GM12891 (cell line): ENCODE results near the gene BCL2L13.

Source experiments
- DNase-seq: peaks from one replicate; pipeline ENCODE4 v3.0.0; 2011; ENCODE audit warnings: low spot score; ENCODE audit not compliant: insufficient read length
- FAIRE-seq: peaks from 2 replicates; lab custom pipeline; 2011; peaks lifted over from hg19 to GRCh38; lab: Jason Lieb, UNC
- PAX5 ChIP-seq: IDR thresholded peaks from 2 replicates; pipeline ENCODE4 v1.6.1; 2011; ENCODE audit warnings: low read length, moderate library complexity, mild to moderate bottlenecking; ENCODE audit not compliant: insufficient read depth, severe bottlenecking
- POLR2A ChIP-seq: IDR thresholded peaks from 2 replicates; pipeline ENCODE4 v1.6.1; 2011; ENCODE audit warnings: low read depth, low read length, control low read depth
- POLR2AphosphoS5 ChIP-seq: IDR thresholded peaks from 2 replicates; pipeline ENCODE4 v1.6.1; 2011; ENCODE audit warnings: low read depth, low read length, control low read depth
- POU2F2 ChIP-seq: IDR thresholded peaks from 2 replicates; pipeline ENCODE4 v1.6.1; 2011; ENCODE audit warnings: low read depth, mild to moderate bottlenecking, control low read depth, low read length, moderate library complexity
- SPI1 ChIP-seq: IDR thresholded peaks from 2 replicates; pipeline ENCODE4 v1.6.1; 2011; ENCODE audit warnings: low read depth, low read length, control low read depth
- TAF1 ChIP-seq: IDR thresholded peaks from 2 replicates; pipeline ENCODE4 v1.6.1; 2011; ENCODE audit warnings: low read depth, low read length, control low read depth

Gene BCL2L13

DNA sequence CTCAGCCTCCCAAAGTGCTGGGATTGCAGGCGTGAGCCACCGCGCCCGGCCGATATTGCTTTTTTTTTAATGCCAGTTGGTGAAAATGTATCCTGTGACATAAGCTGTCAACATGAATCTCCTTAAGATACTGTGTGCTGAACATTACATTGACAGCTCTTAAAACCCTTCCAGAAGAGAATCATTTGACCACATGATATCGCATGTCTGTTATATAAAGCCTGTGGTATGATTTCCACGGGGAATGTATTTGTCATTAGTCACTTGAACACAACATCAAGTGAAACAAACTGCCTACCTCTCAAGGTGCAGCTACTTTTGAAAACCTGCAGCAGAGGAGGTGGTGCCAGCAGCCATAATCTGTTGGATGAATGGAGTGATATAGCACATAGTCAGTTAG, 67.0 kb downstream of the BCL2L13 start:
- TF ChIP-seq POLR2A, result no peak
- no peak for TF ChIP-seq POLR2AphosphoS5
- TF ChIP-seq POU2F2, result no peak
- no peak for TF ChIP-seq TAF1
- TF ChIP-seq SPI1, result no peak
- TF ChIP-seq PAX5, result no peak
- FAIRE-seq, result peak; percentile 65
- DNase-seq, result no peak

DNA sequence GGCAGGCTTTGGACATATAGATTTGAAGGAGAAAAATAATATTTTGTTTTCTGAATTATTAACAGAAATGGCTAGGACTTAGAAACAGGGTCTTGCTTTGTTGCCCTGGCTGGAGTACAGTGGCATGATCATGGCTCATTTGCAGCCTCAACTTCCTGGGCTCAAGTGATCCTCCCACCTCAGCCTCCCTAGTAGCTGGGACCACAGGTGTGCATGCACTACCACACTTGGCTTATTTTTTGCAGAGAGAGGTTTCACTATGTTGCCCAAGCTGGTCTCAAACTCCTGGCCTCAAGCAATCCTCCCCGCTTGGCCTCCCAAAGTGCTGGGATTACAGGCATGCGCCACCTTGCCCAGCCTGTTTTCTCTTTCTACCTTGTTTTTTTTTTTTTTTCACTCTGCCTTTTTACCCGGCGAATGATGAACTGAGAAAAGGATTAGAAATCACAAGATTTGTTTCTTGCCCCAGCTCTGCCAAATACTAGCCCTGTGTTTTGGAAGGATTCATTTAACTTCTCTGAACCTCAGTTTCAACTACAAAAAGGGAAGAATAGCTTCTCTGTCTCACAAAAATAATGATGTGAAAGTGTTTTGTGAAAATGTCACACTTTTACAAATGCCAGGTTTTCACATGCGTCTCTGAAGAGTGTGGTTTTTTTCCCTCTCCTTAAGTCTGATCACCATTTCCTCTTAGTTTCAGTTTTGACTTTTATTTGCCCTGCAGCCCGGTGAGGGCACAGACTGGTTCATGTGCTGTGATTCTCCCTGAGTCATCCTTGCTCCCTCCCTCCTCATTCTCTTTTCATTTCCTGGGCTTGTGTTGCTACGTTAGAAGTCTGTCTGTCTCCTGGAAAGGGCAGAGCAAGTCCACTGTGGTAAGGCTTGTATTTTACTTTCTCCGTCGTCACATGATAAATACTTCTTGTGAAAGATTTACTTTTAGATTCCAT, 67.7 kb downstream of the BCL2L13 start:
- peak; percentile 92 for FAIRE-seq
- TF ChIP-seq POU2F2, result no peak
- TF ChIP-seq POLR2A, result no peak
- 0 out of 2 replicates have a peak, but pooled peaks have one; percentile 26 for TF ChIP-seq POLR2AphosphoS5
- TF ChIP-seq SPI1, result peak; percentile 53
- no peak for TF ChIP-seq TAF1
- TF ChIP-seq PAX5, result no peak
- peak; percentile 35 for DNase-seq

DNA sequence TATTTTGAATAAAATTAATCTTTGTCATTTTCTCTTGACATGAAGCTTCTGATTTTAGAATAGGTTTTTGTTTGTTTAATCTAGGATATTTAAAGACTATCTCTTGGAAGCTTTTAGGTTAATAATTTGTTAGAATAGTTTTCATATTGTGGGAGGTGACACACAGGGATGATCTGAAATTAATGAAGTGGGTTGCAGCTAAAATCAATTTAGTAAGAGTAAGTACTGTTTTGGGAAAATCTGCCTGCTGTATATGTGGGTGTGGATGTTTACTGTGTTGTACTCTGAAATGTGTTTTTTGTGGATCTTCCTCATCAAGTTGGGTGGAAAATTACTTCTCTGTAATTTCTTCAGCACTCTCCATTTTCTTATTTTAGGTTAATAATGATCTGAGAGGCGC, 68.4 kb downstream of the BCL2L13 start:
- TF ChIP-seq TAF1, result no peak
- FAIRE-seq (no peak), DNase-seq (no peak)

DNA sequence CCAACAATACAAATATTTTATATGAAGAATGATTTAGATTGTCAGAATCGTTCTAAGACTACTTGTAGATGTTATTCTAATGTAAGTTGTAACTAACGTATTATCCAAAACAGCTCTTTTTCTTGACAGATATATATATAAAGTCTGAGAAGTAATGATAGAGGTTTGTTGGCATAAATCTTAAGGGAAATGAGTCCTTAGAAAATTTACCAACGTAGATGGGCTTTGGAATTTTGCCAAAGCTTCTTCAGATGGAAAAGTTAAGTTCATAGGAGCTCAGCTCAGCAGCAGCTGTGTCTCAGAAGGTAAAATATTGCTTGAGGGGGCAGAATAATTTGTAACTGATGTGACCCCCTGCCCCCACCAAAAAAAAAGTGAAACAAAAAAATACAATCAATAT, 69.0 kb downstream of the BCL2L13 start:
- no peak for DNase-seq
- TF ChIP-seq TAF1 (no peak), SPI1 (no peak), PAX5 (no peak), POU2F2 (no peak), POLR2A (no peak)
- FAIRE-seq, result no peak

DNA sequence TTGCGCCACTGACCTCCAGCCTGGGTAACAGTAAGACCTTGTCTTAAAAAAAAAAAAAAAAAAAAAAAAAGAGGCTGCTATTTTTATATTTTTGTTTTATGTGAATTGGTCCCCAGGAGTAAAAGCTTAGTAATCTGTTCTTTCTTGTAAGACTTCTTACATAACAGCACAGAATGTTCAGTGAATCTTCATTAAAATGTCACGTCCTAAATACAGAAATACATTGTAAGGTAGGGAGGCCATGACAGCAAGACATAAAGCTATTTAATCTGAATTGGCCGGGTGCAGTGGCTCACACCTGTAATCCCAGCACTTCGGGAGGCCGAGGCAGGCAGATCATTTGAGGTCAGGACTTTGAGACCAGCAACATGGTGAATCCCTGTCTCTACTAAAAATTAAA, 71.5 kb downstream of the BCL2L13 start:
- DNase-seq, result no peak
- FAIRE-seq, result no peak
- TF ChIP-seq PAX5, result no peak
- no peak for TF ChIP-seq POLR2AphosphoS5

GRCh38 chr22:17712441-17712840, 73.9 kb downstream of the BCL2L13 start:
- TF ChIP-seq TAF1 (no peak), SPI1 (no peak), PAX5 (no peak), POLR2AphosphoS5 (no peak), POU2F2 (no peak), POLR2A (no peak)
- FAIRE-seq, result no peak
- DNase-seq, result no peak

GRCh38 chr22:17716529-17716928, 78.0 kb downstream of the BCL2L13 start:
- no peak for TF ChIP-seq TAF1
- no peak for TF ChIP-seq POLR2A
- no peak for TF ChIP-seq SPI1
- no peak for TF ChIP-seq PAX5
- TF ChIP-seq POLR2AphosphoS5, result no peak
- no peak for TF ChIP-seq POU2F2
- DNase-seq (no peak), FAIRE-seq (no peak)

DNA sequence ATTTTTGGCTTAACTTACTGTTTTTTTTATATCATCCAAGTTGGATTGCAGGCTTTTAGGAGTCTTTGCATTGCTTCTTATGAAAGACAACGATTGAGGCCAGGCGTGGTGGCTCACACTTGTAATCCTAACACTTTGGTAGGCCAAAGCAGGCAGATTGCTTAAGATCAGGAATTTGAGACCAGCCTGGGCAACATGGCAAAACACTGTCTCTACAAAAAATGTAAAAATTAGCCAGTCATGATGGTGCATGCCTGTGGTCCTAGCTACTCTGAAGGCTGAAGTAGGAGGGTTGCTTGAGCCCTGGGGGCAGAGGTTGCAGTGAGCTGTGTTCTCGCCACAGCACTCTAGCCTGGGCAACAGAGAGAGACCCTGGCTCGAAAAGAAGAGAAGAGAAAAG, 79.2 kb downstream of the BCL2L13 start:
- no peak for FAIRE-seq
- TF ChIP-seq POLR2AphosphoS5 (no peak), TAF1 (no peak), POU2F2 (no peak), POLR2A (no peak), SPI1 (no peak), PAX5 (no peak)
- no peak for DNase-seq

DNA sequence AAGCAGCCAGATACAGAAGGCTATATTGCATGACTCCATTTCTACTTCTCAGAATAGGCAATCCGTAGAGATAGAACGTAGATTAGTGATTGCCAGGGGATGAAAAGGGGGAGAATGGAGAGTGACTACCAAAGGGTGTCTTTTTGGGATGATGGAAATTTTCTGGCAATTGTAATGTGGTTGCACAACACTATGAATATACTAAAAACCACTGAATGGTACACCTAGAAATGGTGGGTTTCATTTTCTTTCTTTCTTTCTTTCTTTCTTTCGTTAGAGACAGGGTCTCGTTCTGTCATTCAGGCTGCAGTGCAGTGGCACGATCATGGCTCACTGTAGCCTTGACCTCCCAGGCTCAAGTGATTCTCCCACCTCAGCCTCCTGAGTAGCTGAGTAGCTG, 81.4 kb downstream of the BCL2L13 start:
- FAIRE-seq (no peak), DNase-seq (no peak)
- TF ChIP-seq POLR2A (no peak), TAF1 (no peak), SPI1 (no peak), POU2F2 (no peak), PAX5 (no peak), POLR2AphosphoS5 (no peak)

DNA sequence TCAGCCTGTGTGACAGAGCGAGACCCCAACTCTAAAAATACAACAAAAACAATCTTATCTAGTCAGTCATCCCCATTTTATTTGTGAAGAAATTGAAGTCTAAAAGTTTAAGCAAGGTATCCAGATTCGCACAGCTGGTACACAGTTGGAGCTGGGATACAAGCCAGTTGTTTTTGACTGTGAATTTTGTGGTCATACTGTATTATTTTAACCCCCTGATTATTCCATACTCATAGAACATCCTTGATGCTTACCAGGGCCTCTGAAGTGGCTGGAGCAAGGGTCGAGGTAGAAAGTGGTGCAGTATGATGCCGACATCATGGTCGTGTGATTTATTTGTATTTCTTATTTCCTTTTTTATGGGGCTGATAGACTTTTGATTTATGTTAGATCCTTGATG, 85.7 kb downstream of the BCL2L13 start:
- TF ChIP-seq TAF1 (no peak), POLR2AphosphoS5 (no peak), SPI1 (no peak), POLR2A (no peak), PAX5 (no peak)
- no peak for FAIRE-seq
- no peak for DNase-seq
